Activated CD4-positive, alpha-beta memory T cell treated with anti-CD3 and anti-CD28 coated beads for 36 hours (primary cell): ENCODE results near the gene KCNJ10. TPM values are rescaled to one million over a fixed set of nuclear protein-coding genes. Genes with fewer than 3 reads are reported as not detected.
A peak's percentile ranks its signal among the peaks of the same experiment; 100 is the strongest.

ENCODE experiments used
- CTCF ChIA-PET: fragments of 350-600 bp; sonication (Branson Sonifier 250); formaldehyde crosslinking; loops from one replicate; lab custom pipeline; 2021; ENCODE audit warnings: antibody characterized with exemption, inconsistent platforms; lab: Charles Lee
- POLR2A ChIA-PET: fragments of 350-600 bp; sonication (Branson Sonifier 250); formaldehyde crosslinking; loops from one replicate; lab custom pipeline; 2021; ENCODE audit warnings: antibody characterized with exemption; lab: Charles Lee
- DNase-seq: peaks from one replicate; pipeline ENCODE4 v3.0.0-alpha.2; 2020
- H3K27ac Mint-ChIP-seq: one replicate; pipeline ENCODE4 v1.8.0; 2021; ENCODE audit warnings: mixed read lengths
- H3K27me3 Mint-ChIP-seq: one replicate; pipeline ENCODE4 v1.8.0; 2021; ENCODE audit warnings: mixed read lengths
- H3K36me3 Mint-ChIP-seq: one replicate; pipeline ENCODE4 v1.8.0; 2021; ENCODE audit warnings: mixed read lengths
- H3K4me1 Mint-ChIP-seq: one replicate; pipeline ENCODE4 v1.8.0; 2021; ENCODE audit warnings: low read depth, mixed read lengths
- H3K4me3 Mint-ChIP-seq: one replicate; pipeline ENCODE4 v1.8.0; 2021; ENCODE audit warnings: mild to moderate bottlenecking, mixed read lengths
- H3K9me3 Mint-ChIP-seq: one replicate; pipeline ENCODE4 v1.8.0; 2021; ENCODE audit warnings: mixed read lengths
- intact Hi-C: fragments of 100-400 bp; cut with micrococcal nuclease; formaldehyde crosslinking; loops from one replicate; pipeline ENCODE4 v1.15.1; 2023
- total RNA-seq, 2 experiments: library from RNA; stranded (reverse); gene quantifications; one replicate each; pipeline ENCODE4 v1.2.3, GENCODE V29; 2021

KCNJ10 gene
- total RNA-seq, 2 experiments from 2014 or later: not detected

DNA sequence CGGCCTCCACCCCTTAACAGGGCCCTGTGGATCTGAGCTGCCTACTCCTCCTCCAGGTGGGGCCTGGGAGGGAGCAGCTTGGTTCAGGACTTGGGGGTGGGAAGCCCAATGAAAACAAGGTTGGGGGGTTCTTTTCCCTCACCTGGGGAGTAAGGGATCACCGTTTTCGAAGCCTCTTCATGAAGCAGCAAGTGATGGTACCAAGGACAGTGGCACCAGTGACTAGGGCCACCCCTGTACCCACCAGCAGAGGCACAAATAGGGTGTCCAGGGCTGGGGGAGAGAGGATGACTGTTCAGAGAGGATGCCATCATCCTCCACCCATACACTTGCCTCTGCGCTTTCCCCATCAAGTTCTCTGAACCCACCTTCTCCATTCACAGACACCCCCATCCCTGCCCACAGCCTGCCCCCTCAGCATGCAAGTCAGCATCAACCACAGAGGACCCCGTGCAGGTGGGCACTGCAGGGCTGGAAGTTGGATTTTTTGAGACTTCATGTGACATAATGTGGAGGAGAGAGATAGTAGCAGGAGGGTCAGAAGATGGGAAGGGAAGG, 21.8 kb upstream of the KCNJ10 start:
- H3K27me3 Mint-ChIP-seq: no peaks in the 10 kb centered on the region
- DNase-seq: no peak
- peaks cover 7% of the 10 kb centered on the region for H3K36me3 Mint-ChIP-seq
- H3K4me1 Mint-ChIP-seq: peaks cover 10% of the 10 kb centered on the region
- no peak overlapping the region for H3K4me3 Mint-ChIP-seq
- ChIA-PET POLR2A (no interaction called here), CTCF (interaction anchor here (1.6 kb wide), 1 partner anchor 13 kb away, joined by 6 read pairs; no protein-coding TSS in a partner anchor)
- intact Hi-C loops: no loop called here
- H3K9me3 Mint-ChIP-seq: no peaks in the 10 kb centered on the region
- no peak overlapping the region for H3K27ac Mint-ChIP-seq

DNA sequence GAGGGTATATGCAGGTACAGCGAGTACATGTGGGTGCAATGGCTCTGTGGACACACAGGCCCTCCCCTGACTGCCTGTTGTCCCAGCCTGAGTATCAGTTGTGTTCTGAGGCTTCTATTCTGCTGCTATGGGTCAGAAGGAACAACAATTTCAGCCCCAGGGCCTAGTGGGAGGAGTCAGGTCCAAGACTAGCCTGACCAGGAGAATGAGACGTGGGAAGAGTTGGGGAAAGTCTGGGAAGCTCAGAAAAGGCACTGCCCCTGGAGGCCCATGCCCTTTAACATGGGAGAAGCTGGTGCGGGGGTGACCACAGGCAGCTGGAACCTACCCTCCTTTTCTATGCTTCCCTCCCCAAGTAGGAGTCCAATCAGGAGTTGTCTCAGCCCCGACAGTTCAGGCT, 20.8 kb upstream of the KCNJ10 start:
- H3K27me3 Mint-ChIP-seq: no peaks in the 10 kb centered on the region
- DNase-seq: no peak
- intact Hi-C loops: no loop called here
- no peak overlapping the region for H3K4me3 Mint-ChIP-seq
- ChIA-PET POLR2A (no interaction called here), CTCF (interaction anchor here (1.6 kb wide), 1 partner anchor 12 kb away, joined by 6 read pairs; no protein-coding TSS in a partner anchor)
- H3K9me3 Mint-ChIP-seq: no peaks in the 10 kb centered on the region
- peaks cover under 1% of the 10 kb centered on the region for H3K4me1 Mint-ChIP-seq
- no peak overlapping the region for H3K27ac Mint-ChIP-seq
- H3K36me3 Mint-ChIP-seq: peaks cover 7% of the 10 kb centered on the region

- H3K9me3 Mint-ChIP-seq: no peaks in the 10 kb centered on the region
- no peak overlapping the region for H3K4me3 Mint-ChIP-seq
- intact Hi-C loops: no loop called here
- ChIA-PET CTCF (interaction anchor here (1.6 to 21.5 kb wide), 3 partner anchors 11 to 35 kb away, joined by 6 to 615 read pairs (median 70); partner anchors contain the start of gene KCNJ10), POLR2A (no interaction called here)
- no peak for DNase-seq
- no peaks in the 10 kb centered on the region for H3K27me3 Mint-ChIP-seq
- H3K36me3 Mint-ChIP-seq: peaks cover 7% of the 10 kb centered on the region
- H3K27ac Mint-ChIP-seq: no peak overlapping the region
- peaks cover 6% of the 10 kb centered on the region for H3K4me1 Mint-ChIP-seq
These were observed 19.9 kb upstream of the KCNJ10 start for GRCh38 chr1:160089883-160090282.

GRCh38 chr1:160087118-160087662, 17.2 kb upstream of the KCNJ10 start:
- no peak overlapping the region for H3K4me3 Mint-ChIP-seq
- intact Hi-C loops: no loop called here
- ChIA-PET CTCF (interaction anchor here (0.8 to 21.5 kb wide), 13 partner anchors 9 to 290 kb away, joined by 3 to 615 read pairs (median 5); partner anchors contain the start of genes IGSF8 and KCNJ10), POLR2A (interaction anchor here (0.8 kb wide), 1 partner anchor 8 kb away, joined by 3 read pairs; no protein-coding TSS in a partner anchor)
- no peak overlapping the region for H3K27ac Mint-ChIP-seq
- H3K27me3 Mint-ChIP-seq: peaks cover 11% of the 10 kb centered on the region
- DNase-seq: no peak
- peaks cover 12% of the 10 kb centered on the region for H3K4me1 Mint-ChIP-seq
- no peaks in the 10 kb centered on the region for H3K9me3 Mint-ChIP-seq
- peaks cover 7% of the 10 kb centered on the region for H3K36me3 Mint-ChIP-seq

- Mint-ChIP-seq H3K4me3 (no peak overlapping the region), H3K4me1 (peaks cover 12% of the 10 kb centered on the region), H3K27ac (no peak overlapping the region), H3K36me3 (peaks cover 5% of the 10 kb centered on the region), H3K27me3 (peaks cover 16% of the 10 kb centered on the region), H3K9me3 (no peaks in the 10 kb centered on the region)
- DNase-seq: no peak
- POLR2A ChIA-PET: interaction anchor here (0.8 kb wide), 1 partner anchor 9 kb away, joined by 3 read pairs; no protein-coding TSS in a partner anchor
- intact Hi-C loops: no loop called here
- CTCF ChIA-PET: interaction anchor here (0.7 to 21.5 kb wide), 18 partner anchors 9 to 291 kb away, joined by 3 to 615 read pairs (median 4); partner anchors contain the start of genes IGSF8, KCNJ10 and PIGM
These were observed 16.5 kb upstream of the KCNJ10 start for GRCh38 chr1:160086456-160086892.

GRCh38 chr1:160085686-160086455, 15.9 kb upstream of the KCNJ10 start:
- H3K4me3 Mint-ChIP-seq: no peak overlapping the region

GRCh38 chr1:160084771-160085321, 14.9 kb upstream of the KCNJ10 start:
- intact Hi-C loops: loop anchor here (1.0 to 5.0 kb wide), 2 partner anchors 12 to 53 kb away; partner anchors contain the start of gene PIGM
- Mint-ChIP-seq H3K27ac (no peak overlapping the region), H3K36me3 (peaks cover 5% of the 10 kb centered on the region), H3K4me1 (peaks cover 23% of the 10 kb centered on the region), H3K27me3 (peaks cover 30% of the 10 kb centered on the region), H3K4me3 (no peak overlapping the region), H3K9me3 (no peaks in the 10 kb centered on the region)
- POLR2A ChIA-PET: interaction anchor here (0.6 kb wide), 1 partner anchor 61 kb away, joined by 3 read pairs; no protein-coding TSS in a partner anchor
- CTCF ChIA-PET: interaction anchor here (1.0 to 21.5 kb wide), 15 partner anchors 7 to 293 kb away, joined by 3 to 615 read pairs (median 9); partner anchors contain the start of genes IGSF8 and KCNJ10
- no peak for DNase-seq

More at GRCh38 chr1:160085686-160086455, 15.9 kb upstream of the KCNJ10 start:
- peak; percentile 87 for DNase-seq
- CTCF ChIA-PET: interaction anchor here (0.7 to 21.5 kb wide), 25 partner anchors 8 to 292 kb away, joined by 3 to 615 read pairs (median 4); partner anchors contain the start of genes CASQ1, IGSF8, KCNJ10 and PIGM
- intact Hi-C loops: loop anchor here (1.0 kb wide), 1 partner anchor 11 kb away; no protein-coding TSS in a partner anchor
- Mint-ChIP-seq H3K9me3 (no peaks in the 10 kb centered on the region), H3K27me3 (peaks cover 21% of the 10 kb centered on the region), H3K4me1 (peaks cover 13% of the 10 kb centered on the region), H3K27ac (no peak overlapping the region), H3K36me3 (peaks cover 5% of the 10 kb centered on the region)
- POLR2A ChIA-PET: no interaction called here

GRCh38 chr1:160083968-160084770, 14.2 kb upstream of the KCNJ10 start:
- Mint-ChIP-seq H3K27ac (no peak overlapping the region), H3K27me3 (peaks cover 36% of the 10 kb centered on the region), H3K9me3 (no peaks in the 10 kb centered on the region), H3K36me3 (peaks cover 4% of the 10 kb centered on the region), H3K4me3 (peak overlapping the region; percentile 47), H3K4me1 (peaks cover 24% of the 10 kb centered on the region)
- CTCF ChIA-PET: interaction anchor here (1.0 to 21.5 kb wide), 10 partner anchors 12 to 293 kb away, joined by 3 to 615 read pairs (median 16); partner anchors contain the start of genes IGSF8 and KCNJ10
- POLR2A ChIA-PET: no interaction called here
- peak; percentile 83 for DNase-seq
- intact Hi-C loops: loop anchor here (5.0 kb wide), 1 partner anchor 52 kb away; the partner anchor contains the start of gene PIGM

DNA sequence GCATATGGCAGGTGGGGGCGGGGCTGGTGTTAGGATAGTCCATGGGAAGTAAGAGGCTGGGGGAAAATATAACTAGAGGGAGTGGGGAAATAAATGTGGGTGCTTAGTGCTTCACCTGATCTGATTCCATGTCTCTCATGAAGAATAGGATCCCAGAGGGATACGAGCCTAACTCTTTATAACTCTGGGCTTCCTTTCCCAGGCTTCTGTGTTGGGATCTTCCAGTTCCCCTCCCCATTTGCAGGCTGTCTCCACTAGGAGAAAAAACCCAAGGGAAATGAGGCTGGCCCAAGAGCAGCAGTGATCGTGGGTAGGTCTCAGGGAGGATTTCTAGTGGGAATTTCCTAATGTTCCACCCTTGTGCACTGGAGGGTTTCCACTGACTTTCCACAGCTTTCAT, 13.0 kb upstream of the KCNJ10 start:
- H3K4me3 Mint-ChIP-seq: no peak overlapping the region
- CTCF ChIA-PET: interaction anchor here (2.8 to 21.5 kb wide), 3 partner anchors 13 to 52 kb away, joined by 9 to 615 read pairs (median 101); partner anchors contain the start of genes IGSF8 and KCNJ10
- intact Hi-C loops: loop anchor here (5.0 kb wide), 1 partner anchor 51 kb away; the partner anchor contains the start of gene PIGM

DNA sequence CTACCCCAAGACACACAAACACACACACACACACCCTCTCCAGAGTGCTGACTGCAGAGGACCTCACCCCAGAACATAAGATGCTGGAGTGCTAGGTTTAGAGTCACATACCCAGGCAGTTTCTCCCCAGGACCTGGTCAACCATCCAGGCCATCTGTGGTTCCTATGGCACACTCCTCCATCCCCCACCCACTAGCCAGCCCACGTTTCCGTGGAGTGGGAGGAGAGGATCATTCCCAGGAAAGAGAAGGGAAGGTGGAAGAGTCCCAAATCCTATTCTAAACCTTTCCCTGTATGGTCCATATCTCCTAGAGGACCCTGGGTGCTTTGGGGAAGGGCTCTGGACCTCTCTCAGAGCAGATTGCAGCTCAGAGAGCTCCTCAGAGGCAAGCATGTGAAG, 12.5 kb upstream of the KCNJ10 start:
- CTCF ChIA-PET: interaction anchor here (1.9 to 21.5 kb wide), 5 partner anchors 14 to 76 kb away, joined by 9 to 615 read pairs (median 10); partner anchors contain the start of genes IGSF8 and KCNJ10
- intact Hi-C loops: loop anchor here (5.0 kb wide), 1 partner anchor 50 kb away; the partner anchor contains the start of gene PIGM
- POLR2A ChIA-PET: interaction anchor here (0.5 kb wide), 1 partner anchor 190 kb away, joined by 3 read pairs; no protein-coding TSS in a partner anchor

More for the DNA sequence above, 13.0 kb upstream of the KCNJ10 start:
- H3K4me1 Mint-ChIP-seq: peaks cover 24% of the 10 kb centered on the region
- H3K9me3 Mint-ChIP-seq: no peaks in the 10 kb centered on the region
- POLR2A ChIA-PET: no interaction called here
- no peak overlapping the region for H3K27ac Mint-ChIP-seq
- H3K36me3 Mint-ChIP-seq: no peaks in the 10 kb centered on the region
- DNase-seq: no peak
- H3K27me3 Mint-ChIP-seq: peaks cover 44% of the 10 kb centered on the region

More for the DNA sequence above, 12.5 kb upstream of the KCNJ10 start:
- Mint-ChIP-seq H3K9me3 (no peaks in the 10 kb centered on the region), H3K27ac (no peak overlapping the region), H3K4me1 (peaks cover 24% of the 10 kb centered on the region), H3K36me3 (no peaks in the 10 kb centered on the region), H3K4me3 (no peak overlapping the region), H3K27me3 (peaks cover 44% of the 10 kb centered on the region)
- no peak for DNase-seq
